Peyer's patch (tissue), 4 donors: ENCODE results near the gene FBXO24.
"Not testable (repeated sequence)": the region's sequence is repeated elsewhere in the genome, so short reads cannot be mapped to it uniquely, and the experiment has no call there.

Experiments used
- POLR2A ChIP-seq, 2 donors: fragments of 450-650 bp; IDR thresholded peaks; one replicate each; pipeline ENCODE4 v1.5.1; 2017; ENCODE audit warnings: antibody characterized with exemption in 2 of 2, mild to moderate bottlenecking in 2 of 2, moderate library complexity in 2 of 2
- TF ChIP-seq, protein P1 (sequence below), 6 experiments: fragments of 450-650 bp in 4 of 6; fragments of 200-600 bp in 2 of 6; sonication (generic) in 1 of 6; IDR thresholded peaks; one replicate each; pipeline ENCODE4 v1.5.1; 2017 to 2019; ENCODE audit warnings: antibody characterized with exemption in 6 of 6, mild to moderate bottlenecking in 3 of 6, moderate library complexity in 1 of 6

GRCh38 chr7:100564405-100564804 is 21.7 kb upstream of the FBXO24 start:
- TF ChIP-seq POLR2A (IDR thresholded peaks at IDR 0.05), result not testable (repeated sequence)
- TF ChIP-seq, protein P1, sequence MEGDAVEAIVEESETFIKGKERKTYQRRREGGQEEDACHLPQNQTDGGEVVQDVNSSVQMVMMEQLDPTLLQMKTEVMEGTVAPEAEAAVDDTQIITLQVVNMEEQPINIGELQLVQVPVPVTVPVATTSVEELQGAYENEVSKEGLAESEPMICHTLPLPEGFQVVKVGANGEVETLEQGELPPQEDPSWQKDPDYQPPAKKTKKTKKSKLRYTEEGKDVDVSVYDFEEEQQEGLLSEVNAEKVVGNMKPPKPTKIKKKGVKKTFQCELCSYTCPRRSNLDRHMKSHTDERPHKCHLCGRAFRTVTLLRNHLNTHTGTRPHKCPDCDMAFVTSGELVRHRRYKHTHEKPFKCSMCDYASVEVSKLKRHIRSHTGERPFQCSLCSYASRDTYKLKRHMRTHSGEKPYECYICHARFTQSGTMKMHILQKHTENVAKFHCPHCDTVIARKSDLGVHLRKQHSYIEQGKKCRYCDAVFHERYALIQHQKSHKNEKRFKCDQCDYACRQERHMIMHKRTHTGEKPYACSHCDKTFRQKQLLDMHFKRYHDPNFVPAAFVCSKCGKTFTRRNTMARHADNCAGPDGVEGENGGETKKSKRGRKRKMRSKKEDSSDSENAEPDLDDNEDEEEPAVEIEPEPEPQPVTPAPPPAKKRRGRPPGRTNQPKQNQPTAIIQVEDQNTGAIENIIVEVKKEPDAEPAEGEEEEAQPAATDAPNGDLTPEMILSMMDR (IDR thresholded peaks at IDR 0.05), result not testable (repeated sequence)
